HG03460 (cell line): ENCODE measurements around the gene MED13L.

Experiments used
- ATAC-seq: cut with Tn5 transposase; IDR thresholded peaks from one replicate; pipeline ENCODE4 v1.9.1; 2021; ENCODE audit not compliant: unreplicated experiment

The MED13L gene

DNA sequence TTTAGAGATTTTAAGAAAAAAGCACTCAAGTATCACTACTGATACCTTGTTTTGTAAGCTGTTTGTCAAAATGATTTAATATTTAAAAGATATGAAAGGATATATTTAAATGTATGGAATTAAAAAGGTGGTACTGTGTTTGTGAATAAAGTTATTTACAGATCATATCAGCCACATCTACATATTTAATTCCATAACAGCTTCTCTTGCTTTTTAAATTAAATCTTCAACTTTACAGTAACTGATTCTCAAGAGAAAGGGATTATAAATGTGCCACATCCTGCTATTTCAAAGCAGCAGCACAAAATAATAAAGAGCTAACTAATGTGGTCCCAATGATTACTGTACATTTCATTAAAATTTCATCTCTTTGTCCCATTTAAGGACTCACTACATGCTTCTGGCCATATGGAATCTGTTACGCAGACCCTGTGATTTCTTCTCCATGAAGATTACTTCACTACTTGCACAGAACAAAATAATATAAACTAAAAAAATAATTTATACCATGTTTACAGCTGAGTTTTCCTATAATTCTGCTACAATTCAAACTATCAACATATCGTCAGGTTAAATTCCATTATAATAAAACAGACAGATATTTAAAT lies 117.8 kb downstream of the MED13L start:
- no peak for ATAC-seq

DNA sequence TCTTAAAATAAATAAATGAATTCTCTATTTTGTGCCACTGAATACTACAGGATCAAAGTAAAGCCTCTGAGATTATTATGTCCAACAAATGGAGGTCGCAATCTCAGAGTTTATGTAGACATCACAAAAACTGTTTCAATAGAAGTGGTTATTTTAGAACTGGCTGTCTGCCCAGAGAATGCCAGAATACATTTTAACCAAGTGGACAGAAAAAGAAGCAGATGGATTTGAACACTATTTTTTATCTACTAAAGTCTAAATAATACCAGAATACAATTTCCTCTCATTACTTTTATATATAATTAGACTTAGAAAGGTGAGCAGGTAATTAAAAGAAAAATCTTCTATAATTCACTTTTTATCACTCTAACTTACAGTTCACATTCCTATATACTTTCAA lies 118.3 kb downstream of the MED13L start:
- no peak for ATAC-seq

DNA sequence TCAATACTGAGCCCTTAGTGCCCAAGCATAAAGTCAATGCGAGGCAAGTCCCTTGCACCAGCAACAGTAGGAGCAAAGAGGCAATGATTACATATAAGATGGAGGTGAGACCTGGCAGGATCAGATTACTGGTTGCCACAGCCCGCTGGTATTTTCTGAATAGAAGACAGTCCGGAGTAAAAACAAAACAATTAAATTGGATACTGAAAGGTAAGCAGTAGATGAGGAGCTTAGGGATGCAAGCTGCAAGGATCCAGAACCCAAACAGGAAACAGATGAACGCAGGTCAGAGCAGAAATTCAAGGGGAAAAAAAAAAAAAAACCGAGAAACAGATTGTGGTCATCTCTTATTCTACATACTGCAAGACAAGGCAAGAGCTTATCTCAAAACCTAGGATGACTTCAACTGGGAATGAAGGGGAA lies 119.6 kb downstream of the MED13L start:
- no peak for ATAC-seq

DNA sequence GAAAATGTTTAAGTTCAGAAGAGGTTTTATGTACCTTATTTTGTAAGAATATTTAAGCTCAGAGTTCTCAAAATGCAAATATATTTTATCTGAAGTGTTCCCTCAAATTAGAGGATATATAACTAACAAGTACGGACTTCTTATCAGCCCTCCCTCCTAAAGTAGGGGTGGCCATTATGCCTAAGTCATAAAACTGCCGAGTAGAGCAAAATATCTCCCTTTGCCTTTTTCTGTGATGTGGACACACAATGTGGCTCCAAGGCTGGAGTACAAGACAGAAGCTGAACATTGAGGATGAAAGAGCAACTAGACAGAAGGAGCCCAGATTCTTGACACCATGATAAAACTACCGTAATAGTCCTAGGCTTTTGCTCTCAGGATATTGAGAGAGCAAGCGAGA lies 120.9 kb downstream of the MED13L start:
- ATAC-seq: no peak

DNA sequence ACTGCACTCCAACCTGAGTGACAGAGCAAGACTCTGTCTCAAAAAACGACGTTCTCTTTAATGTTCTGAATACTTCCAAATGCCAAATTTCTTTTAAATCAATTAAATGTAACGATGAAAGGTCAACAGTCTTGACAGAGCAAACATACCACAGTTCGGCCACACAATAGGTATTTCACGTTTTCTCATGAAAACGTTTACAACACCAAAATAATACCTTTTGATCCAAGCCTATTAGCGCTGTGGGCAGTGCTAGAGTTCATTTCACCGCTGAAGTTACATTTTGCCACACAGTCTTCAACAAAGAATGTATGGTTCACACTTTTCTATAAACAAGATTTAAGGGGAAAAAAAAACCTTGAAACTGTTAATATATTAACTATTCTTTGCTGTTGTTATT lies 122.1 kb downstream of the MED13L start:
- no peak for ATAC-seq

DNA sequence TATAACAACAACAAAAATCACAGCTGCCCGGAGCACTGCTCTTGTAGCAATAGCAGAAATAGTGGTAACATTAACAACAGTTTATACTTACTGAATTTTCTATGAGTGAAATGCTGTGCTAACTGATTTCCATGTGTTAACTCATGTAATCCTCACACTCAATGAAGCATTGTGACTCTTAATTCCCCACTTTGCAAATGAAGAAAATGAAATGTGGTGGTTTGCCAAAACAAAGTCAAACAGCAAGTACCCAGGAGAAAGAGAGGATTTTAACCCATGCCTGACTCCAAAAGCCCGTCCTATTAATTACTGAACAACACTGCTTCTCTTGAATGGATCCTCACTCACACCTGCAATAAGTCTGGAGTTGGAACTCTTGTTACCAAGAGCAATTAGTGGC lies 123.5 kb downstream of the MED13L start:
- no peak for ATAC-seq

DNA sequence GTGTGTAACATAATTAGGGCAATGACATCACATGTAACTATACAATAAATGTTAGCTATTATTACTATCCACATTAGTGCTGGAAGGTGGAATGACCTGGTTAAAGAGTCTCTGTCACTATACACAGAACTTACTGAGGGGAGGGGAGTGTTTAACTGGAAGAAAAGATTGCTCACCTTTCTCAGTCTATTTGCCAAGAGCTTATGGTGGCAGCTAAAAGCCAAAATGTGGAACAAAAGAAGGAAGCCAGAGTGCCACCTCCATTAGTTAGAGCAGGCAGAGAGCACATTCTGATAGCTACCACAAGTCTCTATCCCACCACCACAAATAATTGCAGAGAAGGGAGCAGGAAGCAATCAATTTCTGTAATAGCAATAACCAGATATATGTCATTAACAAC lies 124.4 kb downstream of the MED13L start:
- no peak for ATAC-seq

DNA sequence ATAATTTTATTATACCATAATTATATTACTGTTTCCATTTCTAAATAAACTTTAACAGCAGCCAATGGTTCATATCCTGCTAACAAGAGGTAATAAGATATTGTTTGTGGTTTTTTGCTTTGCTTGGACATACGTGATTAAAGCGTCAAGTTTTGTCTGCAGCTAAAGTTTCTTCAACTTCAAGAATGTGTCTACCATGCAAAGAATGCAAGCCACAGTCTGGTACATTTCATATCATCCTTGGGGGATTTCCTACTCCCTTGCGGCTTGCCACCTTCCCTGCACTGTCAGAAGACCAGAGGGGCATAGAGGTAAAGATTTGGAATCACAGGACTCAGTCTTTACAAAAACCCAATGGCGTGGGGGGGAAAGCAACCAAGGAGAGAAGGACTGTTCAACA lies 125.2 kb downstream of the MED13L start:
- ATAC-seq: no peak

DNA sequence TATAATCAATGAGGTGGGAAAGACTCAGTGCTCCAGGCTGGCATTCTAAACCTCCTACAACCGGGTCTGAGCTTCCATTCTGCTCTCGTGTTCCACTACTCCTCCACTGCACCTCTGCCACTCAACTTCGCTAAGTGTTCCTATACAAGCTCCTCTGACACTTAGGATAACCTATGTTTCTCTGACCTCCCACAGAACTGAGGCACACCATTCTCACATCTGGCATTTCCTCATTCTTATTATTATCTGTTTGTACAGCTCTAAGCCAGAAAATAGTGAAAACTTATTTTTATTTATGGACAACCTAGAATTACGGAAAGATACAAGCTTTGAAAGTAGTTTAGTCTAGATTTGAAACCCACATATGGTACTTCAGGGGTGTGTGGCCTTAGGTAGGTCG lies 127.0 kb downstream of the MED13L start:
- no peak for ATAC-seq

DNA sequence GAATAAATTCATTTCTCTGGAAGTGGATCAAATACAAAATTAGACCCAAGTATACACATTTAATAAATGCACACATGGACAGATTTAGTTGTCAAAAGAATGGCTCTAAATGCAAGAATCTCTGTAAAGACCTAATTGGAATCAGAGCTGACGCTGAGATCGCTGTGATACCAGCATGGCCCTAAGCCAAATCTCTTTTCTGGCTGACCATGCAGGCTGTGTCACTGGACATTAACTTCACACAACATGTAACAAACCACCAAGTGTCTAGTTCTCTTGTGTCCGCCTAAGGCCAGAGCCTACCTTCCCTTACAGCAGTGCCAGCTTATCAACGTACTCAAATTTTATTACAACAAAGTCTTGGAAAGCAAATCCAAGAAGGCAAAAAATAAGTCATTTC lies 127.5 kb downstream of the MED13L start:
- ATAC-seq: no peak

DNA sequence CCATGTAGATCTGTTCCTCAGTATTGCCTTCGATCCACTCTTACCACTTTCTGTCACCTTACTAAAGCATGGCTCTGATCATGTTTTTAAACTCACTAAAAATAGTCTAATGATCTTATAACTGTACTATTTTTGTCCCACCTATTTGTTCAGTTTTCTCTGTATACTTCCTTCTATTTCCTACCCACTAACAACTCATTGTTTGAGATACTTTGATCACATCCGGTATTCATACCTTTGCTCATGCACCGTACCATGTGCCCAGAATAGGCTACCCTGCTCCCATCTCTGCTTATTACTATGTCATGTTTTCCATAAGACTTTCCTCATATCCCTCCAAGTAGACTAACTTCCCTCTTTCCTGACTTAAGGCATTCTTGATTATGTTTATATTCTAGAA lies 128.6 kb downstream of the MED13L start:
- ATAC-seq: no peak

DNA sequence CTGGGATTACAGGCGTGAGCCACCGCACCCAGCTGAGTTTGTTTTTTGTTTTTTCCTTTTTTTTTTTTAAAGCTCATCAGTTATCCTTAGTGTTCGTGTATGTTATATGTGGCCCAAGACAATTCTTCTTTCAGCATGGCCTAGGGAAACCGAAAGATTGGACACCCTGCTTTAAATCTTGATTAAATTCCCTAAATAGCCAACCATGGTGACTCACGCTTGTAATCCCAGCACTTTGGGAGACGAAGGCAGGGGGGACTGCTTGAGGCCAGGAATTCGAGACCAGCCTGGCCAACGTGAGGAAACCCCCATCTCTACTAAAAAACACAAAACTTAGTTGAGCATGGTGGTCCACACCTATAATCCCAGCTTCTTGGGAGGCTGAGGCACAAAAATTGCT lies 131.1 kb downstream of the MED13L start:
- ATAC-seq: no peak

DNA sequence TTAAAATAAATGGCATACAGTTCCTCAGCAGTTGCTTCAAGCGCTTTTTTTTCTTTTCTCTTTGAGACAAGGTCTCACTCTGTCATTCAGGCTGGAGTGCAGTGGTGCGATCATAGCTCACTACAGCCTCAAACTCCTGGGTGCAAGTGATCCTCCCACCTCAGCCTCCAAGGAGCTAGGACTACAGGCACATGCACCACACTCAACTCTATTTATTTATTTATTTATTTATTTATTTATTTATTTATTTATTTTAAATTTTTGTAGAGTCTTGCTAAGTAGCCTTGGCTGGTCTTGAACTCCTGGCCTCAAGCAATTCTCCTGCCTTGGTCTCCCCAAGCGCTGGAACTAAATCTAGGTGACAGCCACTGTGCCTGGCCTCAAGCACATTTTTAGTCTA lies 132.0 kb downstream of the MED13L start:
- no peak for ATAC-seq

DNA sequence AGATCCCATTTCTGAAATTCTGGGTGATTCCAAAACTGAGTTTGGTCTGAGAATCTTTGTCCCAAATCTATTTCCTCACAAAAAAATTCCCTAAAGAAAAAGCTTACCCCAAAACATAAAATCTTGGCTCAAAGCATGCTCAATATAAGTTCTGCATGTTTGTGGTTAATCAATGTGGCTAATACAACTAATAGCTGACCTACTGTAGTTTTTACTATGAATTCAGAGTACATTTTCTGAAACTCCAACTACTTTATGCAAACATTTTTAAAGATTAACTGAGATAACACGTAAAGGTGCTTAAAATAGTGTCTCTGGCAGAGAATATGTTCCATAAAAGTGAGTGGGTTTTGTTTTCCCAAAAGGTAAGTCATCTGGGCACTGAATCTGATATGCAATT lies 133.1 kb downstream of the MED13L start:
- ATAC-seq: peak; percentile 53

DNA sequence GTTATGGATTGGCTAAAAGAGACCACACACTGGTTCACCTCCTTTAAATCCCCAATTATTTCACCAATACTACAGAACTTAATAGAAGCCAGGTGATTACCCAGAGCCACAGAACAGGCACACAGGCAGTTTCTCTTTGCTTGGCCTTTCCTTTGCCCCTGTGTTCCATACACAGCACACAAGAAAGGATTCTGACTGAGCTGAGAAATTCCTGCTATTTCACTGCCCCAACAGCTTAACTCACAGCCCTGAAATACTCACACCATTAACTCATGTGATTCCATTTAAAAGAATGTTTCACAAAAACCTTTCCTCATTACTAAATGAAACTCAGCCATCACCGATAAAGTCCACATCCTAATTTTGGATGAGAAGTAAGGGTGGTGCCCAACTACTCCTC lies 133.6 kb downstream of the MED13L start:
- ATAC-seq: peak; percentile 15

DNA sequence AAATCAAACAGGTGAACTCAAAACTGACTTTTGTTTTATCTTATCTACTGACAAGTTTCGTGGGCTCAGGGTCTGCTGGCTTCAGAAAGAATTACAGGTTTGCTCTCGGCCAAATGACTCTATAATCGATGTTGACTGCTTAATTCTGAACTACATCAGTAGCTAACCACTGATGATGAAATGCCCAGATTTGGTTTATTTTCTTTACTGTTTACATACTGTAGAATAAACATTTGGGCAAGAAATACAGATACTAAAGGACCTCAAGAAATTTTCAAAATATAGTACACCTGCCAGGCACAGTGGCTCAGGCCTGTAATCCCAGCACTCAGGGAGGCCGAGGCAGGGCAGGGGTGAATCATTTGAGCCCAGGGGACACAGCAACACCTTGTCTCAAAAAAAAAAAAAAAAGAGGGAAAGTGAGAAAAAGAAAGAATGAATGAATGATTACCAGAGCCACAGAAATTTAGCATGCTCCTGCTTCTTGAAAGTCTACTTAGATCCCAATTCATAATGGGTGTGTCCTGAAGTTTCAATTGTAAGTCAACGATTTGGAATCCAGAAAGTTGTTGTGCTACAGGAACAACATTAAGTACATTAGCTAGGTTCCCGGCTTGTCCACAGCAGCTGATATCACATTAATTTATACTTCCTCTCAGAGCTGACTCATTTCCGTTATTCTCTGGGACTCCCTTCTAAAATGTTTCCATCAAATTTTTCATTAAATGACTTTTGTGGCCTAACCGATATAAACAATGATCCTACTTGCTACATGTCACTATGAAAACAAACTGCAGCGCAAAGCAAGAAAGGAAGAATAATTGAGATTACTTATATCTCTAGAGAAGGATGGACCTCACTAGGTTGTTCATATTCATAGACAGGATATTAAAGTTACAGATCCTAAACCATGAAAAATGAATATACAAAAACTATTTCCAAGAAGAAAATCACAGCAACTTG lies 134.3 kb downstream of the MED13L start:
- ATAC-seq: peak; percentile 41

DNA sequence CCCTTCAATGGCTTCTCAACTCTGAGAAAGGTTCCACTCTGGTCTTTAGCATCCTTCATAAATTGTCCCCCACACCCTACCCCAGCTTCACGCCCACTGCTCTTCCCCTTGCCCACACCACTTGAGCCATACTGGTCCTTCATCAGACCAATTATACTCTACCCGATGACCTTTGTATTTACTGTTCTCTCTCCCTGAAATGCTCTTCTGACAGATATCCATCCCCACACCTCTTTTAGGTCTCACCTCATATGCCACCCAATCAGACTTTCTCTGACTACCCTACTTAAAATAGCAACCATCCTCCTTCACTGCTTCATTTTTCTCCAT lies 135.7 kb downstream of the MED13L start:
- ATAC-seq: no peak

DNA sequence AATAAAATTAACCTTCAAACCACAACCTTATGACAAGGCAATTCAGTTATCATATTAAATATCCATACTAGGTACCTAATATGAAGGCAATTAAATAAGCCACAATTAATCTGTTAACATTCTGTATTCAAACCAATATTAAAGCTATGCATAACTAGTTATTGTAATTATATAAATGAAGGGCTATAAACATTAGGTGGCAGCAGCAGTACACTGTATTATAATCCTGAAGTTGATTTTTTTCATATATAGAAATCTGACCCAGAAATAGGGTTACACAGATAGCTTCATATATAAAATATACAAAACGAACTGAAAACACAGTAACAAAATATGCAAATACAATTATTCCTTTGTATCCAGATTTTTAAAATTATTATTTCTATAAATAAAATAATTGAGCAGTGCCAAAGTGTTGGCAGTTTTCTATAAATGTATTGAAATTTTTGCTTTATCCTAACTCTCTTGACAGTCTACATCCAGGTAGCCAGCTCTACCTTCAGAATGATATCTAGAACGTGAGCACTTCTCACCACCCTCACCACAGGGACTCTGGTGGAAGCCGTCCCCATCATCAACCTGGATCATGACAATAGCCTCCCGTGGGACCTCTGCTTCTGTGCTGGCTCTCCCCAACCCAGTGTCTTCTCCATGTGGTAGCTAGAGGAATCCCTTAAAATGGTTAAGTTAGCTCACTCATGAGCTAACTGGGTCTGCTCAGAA lies 136.2 kb downstream of the MED13L start:
- ATAC-seq: no peak

DNA sequence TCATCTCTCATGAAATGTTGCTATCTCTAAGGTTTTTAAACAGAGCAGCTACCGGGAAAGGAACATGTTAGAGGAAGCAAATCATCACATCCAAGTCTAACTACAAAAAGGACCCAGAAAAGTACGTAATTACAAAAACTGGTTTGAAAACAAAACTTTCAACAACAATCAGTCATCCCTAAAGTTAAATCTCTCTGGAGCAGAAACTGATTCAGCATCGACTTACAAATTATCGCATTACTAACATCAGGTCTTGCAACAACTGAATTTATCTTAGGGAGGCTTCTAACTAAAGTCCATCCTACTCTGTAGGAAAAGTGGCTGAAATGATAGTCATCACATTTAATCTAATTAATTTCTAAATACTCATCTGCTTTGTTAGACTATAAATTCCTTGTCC lies 137.0 kb downstream of the MED13L start:
- no peak for ATAC-seq

DNA sequence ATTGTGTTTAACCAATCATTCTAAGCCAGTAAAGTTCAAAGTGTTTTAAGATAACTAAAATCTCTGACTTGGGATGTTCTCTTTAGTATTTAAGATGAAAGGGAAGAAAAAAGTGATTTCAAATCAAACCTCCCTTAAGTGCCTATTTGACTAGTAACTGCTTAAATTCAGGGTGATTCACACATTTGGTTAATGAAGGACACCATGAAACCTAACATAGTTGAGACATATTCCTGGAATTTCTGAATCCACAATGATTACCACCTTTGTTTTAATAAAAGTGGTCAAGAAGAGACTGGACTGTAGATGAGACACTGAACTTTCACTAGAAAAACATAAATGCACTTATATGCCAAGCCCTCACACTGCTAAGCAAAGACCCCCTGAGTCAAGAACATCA lies 138.7 kb downstream of the MED13L start:
- ATAC-seq: no peak

DNA sequence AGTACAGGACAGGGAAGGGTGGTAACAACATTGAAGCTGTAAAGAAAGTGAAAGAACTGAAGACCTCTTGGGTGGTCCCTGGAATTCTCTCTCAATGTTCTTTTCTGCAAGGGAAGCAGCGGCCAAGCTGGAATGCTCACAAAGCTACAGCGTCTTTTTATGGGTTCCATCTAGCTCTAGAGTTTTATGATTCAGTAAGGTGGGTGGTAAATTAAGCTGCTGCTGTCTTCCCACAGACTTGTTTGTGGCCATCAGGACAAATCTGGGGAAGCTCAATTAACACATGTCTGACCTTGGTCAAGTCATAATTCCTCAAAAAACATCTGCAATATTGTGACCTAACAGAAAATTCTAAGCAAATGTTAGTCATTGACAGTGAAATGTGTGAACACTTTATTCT lies 139.1 kb downstream of the MED13L start:
- no peak for ATAC-seq

DNA sequence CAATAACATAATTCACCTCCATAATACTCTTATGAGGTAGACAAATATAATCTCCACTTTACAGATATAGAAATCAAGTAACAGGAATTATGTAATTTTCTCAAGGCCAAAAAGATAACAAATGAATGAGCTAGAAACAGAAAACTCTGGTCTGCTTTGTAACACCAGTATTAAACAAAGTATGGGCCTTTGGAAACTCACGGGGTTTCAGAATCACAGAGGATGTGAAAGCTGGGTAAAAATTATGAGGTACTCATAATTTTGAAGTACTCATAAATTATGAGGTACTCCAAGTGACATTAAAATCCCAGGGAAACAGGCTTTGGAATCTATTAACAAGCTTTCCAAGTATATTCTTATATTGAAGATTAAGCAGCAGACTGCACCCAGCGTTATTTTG lies 140.2 kb downstream of the MED13L start:
- ATAC-seq: no peak
